Nephron progenitor cell (in vitro differentiated cells): ENCODE data around the gene SYNGR4.

ENCODE experiments used
- DNase-seq: peaks from one replicate; pipeline ENCODE4 v3.0.0; 2021
- H3K27ac Mint-ChIP-seq: 2 replicates; pipeline ENCODE4 v1.8.0; 2021; ENCODE audit warnings: mild to moderate bottlenecking, moderate library complexity, mixed read lengths
- H3K27me3 Mint-ChIP-seq: 2 replicates; pipeline ENCODE4 v1.8.0; 2021; ENCODE audit warnings: mild to moderate bottlenecking, low read depth, mixed read lengths; ENCODE audit not compliant: poor library complexity
- H3K36me3 Mint-ChIP-seq: 2 replicates; pipeline ENCODE4 v1.8.0; 2021; ENCODE audit warnings: low read depth, mixed read lengths
- H3K4me1 Mint-ChIP-seq: 2 replicates; pipeline ENCODE4 v1.8.0; 2021; ENCODE audit warnings: mixed read lengths
- H3K4me3 Mint-ChIP-seq: 2 replicates; pipeline ENCODE4 v1.8.0; 2021; ENCODE audit warnings: mild to moderate bottlenecking, moderate library complexity, mixed read lengths
- H3K9me3 Mint-ChIP-seq: 2 replicates; pipeline ENCODE4 v1.8.0; 2021; ENCODE audit warnings: mild to moderate bottlenecking, moderate library complexity, mixed read lengths
- TF ChIP-seq, protein P1 (sequence below): fragments of 200-600 bp; sonication (generic); IDR thresholded peaks from 2 replicates; pipeline ENCODE4 v1.5.0; 2021; ENCODE audit warnings: antibody characterized with exemption

The SYNGR4 gene

DNA sequence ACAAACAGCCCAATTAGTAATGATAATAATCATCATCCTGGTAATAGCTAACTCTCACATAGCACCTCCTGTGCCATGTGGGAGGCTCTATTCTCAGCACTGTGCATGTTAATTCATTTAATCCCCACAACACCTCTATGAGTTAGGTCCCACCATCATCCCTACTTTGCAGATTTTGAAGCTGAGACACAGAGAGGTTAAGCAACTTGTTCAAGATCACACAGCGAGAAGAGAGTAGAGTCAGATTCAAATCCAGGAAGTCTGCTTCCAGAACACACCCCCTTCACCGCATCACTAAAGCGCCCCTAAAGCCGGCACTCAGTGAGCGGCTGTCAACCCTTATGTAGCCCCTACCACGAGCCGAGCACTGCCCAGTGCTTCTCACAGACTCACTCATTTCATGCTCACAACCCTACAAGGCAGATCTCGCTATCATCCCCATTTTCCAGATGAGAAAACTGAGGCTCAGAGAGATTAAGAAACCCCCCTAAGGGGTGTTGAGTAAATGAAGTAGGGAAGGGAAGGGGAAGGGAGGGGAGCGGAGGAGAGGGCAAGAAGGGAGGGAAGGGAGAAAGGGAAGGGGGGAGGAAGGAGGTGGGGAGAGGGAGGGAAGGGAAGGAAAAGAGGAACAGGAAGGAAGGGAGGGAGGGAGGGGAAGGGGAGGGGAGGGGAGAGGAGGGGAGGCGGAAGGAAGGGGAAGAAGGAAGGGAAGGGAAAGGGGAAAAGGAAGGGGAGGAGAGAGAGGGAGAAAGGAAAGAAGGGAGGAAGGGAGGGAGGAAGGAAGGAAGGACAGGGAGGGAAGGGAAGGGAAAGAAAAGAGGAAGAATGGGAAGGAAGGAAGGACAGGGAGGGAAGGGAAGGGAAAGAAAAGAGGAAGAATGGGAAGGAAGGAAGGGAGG, 22.4 kb upstream of the SYNGR4 start:
- no peak for DNase-seq
- H3K4me1 Mint-ChIP-seq = peaks cover 10% of the 10 kb centered on the region
- no peaks in the 10 kb centered on the region for H3K9me3 Mint-ChIP-seq
- TF ChIP-seq, protein P1, sequence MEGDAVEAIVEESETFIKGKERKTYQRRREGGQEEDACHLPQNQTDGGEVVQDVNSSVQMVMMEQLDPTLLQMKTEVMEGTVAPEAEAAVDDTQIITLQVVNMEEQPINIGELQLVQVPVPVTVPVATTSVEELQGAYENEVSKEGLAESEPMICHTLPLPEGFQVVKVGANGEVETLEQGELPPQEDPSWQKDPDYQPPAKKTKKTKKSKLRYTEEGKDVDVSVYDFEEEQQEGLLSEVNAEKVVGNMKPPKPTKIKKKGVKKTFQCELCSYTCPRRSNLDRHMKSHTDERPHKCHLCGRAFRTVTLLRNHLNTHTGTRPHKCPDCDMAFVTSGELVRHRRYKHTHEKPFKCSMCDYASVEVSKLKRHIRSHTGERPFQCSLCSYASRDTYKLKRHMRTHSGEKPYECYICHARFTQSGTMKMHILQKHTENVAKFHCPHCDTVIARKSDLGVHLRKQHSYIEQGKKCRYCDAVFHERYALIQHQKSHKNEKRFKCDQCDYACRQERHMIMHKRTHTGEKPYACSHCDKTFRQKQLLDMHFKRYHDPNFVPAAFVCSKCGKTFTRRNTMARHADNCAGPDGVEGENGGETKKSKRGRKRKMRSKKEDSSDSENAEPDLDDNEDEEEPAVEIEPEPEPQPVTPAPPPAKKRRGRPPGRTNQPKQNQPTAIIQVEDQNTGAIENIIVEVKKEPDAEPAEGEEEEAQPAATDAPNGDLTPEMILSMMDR = no peak
- no peaks in the 10 kb centered on the region for H3K36me3 Mint-ChIP-seq
- H3K27me3 Mint-ChIP-seq = no peaks in the 10 kb centered on the region
- H3K27ac Mint-ChIP-seq = no peak overlapping the region
- H3K4me3 Mint-ChIP-seq = no peak overlapping the region

DNA sequence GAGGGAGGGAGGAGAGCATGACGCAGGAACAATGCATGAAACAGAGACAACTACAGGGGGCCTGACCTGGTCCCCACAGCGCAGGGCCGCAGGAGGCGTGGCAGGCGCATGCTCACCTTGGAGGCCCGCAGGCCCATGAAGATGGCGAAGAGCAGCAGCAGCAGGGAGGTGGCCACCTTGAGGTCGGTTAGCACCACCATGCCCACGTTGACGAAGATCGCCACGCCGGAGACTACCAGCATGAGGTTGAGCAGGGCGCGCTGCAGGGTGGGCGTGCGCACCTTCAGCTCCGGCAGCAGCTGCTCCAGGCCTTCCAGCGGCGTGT, 21.8 kb upstream of the SYNGR4 start:
- Mint-ChIP-seq H3K9me3 (no peaks in the 10 kb centered on the region), H3K27me3 (no peaks in the 10 kb centered on the region), H3K36me3 (no peaks in the 10 kb centered on the region), H3K4me1 (peaks cover 16% of the 10 kb centered on the region), H3K4me3 (no peak overlapping the region), H3K27ac (no peak overlapping the region)
- TF ChIP-seq, protein P1 = no peak
- no peak for DNase-seq

- TF ChIP-seq, protein P1 = no peak
- H3K27me3 Mint-ChIP-seq = no peaks in the 10 kb centered on the region
- H3K27ac Mint-ChIP-seq = no peak overlapping the region
- peaks cover 17% of the 10 kb centered on the region for H3K4me1 Mint-ChIP-seq
- no peak overlapping the region for H3K4me3 Mint-ChIP-seq
- H3K36me3 Mint-ChIP-seq = no peaks in the 10 kb centered on the region
- no peaks in the 10 kb centered on the region for H3K9me3 Mint-ChIP-seq
- no peak for DNase-seq
Observed at GRCh38 chr19:48342841-48343540, 21.2 kb upstream of the SYNGR4 start.

GRCh38 chr19:48344892-48345291, 19.3 kb upstream of the SYNGR4 start:
- no peak for DNase-seq
- Mint-ChIP-seq H3K27me3 (no peaks in the 10 kb centered on the region), H3K27ac (no peak overlapping the region), H3K4me3 (no peak overlapping the region), H3K4me1 (peaks cover 18% of the 10 kb centered on the region), H3K9me3 (no peaks in the 10 kb centered on the region), H3K36me3 (no peaks in the 10 kb centered on the region)
- TF ChIP-seq, protein P1 = no peak

DNA sequence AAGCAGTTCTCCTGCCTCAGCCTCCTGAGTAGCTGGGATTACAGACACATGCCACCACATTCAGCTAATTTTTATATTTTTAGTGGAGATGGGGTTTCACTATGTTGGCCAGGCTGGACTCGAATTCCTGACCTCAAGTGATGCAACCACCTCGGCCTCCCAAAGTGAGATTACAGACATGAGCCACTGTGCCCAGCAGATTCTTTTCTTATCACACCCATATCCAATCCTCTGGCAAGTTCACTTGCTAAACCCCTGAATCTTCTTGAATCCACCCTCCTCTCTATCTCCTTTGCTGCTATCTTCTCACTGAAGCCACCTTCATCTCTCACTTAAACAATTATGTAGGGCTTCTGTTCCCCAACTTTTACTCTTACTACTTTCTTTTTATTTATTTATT, 18.0 kb upstream of the SYNGR4 start:
- Mint-ChIP-seq H3K9me3 (no peaks in the 10 kb centered on the region), H3K4me1 (peaks cover 21% of the 10 kb centered on the region), H3K27me3 (no peaks in the 10 kb centered on the region), H3K27ac (no peak overlapping the region), H3K4me3 (no peak overlapping the region), H3K36me3 (no peaks in the 10 kb centered on the region)
- DNase-seq = no peak
- TF ChIP-seq, protein P1 = no peak
